ENCODE data around the gene ADRB2.
"Not testable (repeated sequence)": the region's sequence is repeated elsewhere in the genome, so short reads cannot be mapped to it uniquely, and the experiment has no call there.

Gene ADRB2

GRCh38 chr5:148792744-148793143 lies 33.7 kb upstream of the ADRB2 start:
- no peak overlapping the region for H3K9ac ChIP-seq (ENCODE audit: low read length in 2 of 2)
- H3K4me3 ChIP-seq (ENCODE audit: low read length in 2 of 2): no peak overlapping the region
- H3K36me3 ChIP-seq (ENCODE audit: control insufficient read depth in 2 of 2, insufficient read depth in 2 of 2, low read length in 2 of 2): no peaks in the 10 kb centered on the region
- H3K27ac ChIP-seq (ENCODE audit: low read length): no peak overlapping the region
- H3K27me3 ChIP-seq (ENCODE audit: control insufficient read depth in 1 of 2, insufficient read depth in 2 of 2, low read length in 2 of 2): peaks cover 0 to 2% of the 10 kb centered on the region in 2 donors
- H3K4me1 ChIP-seq (ENCODE audit: control insufficient read depth, insufficient read depth, low read length): no peaks in the 10 kb centered on the region
- no peaks in the 10 kb centered on the region for H3K9me3 ChIP-seq (ENCODE audit: control insufficient read depth in 2 of 2, low read length in 2 of 2)

GRCh38 chr5:148793261-148793660 lies 33.1 kb upstream of the ADRB2 start:
- H3K4me1 ChIP-seq (ENCODE audit: control insufficient read depth, insufficient read depth, low read length): no peaks in the 10 kb centered on the region
- no peaks in the 10 kb centered on the region for H3K9me3 ChIP-seq (ENCODE audit: control insufficient read depth in 2 of 2, low read length in 2 of 2)
- no peak overlapping the region for H3K27ac ChIP-seq (ENCODE audit: low read length)
- H3K27me3 ChIP-seq (ENCODE audit: control insufficient read depth in 1 of 2, insufficient read depth in 2 of 2, low read length in 2 of 2): peaks cover 0 to 2% of the 10 kb centered on the region in 2 donors
- no peak overlapping the region for H3K9ac ChIP-seq (ENCODE audit: low read length in 2 of 2)
- H3K4me3 ChIP-seq (ENCODE audit: low read length in 2 of 2): no peak overlapping the region
- no peaks in the 10 kb centered on the region for H3K36me3 ChIP-seq (ENCODE audit: control insufficient read depth in 2 of 2, insufficient read depth in 2 of 2, low read length in 2 of 2)

DNA sequence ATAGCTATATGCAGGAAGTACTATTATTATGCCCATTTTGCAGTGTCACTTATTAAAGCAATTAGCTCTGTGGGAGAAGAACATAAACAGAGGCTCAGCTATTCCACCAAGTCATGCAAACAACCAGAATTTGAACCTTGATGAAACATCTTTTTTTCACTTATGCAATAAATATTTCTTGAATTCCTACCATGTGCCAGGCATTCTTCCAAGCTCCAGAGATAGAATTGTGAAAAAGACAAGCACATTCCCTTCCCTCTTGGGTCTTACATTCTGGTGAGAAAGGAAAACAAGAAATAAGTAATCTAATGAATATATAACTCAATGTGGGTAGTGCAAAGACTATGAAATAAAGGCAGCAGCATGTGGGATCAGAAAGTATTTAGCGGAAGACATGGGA lies 32.1 kb upstream of the ADRB2 start:
- H3K27me3 ChIP-seq (ENCODE audit: control insufficient read depth in 1 of 2, insufficient read depth in 2 of 2, low read length in 2 of 2): peaks cover 0 to 2% of the 10 kb centered on the region in 2 donors
- no peaks in the 10 kb centered on the region for H3K9me3 ChIP-seq (ENCODE audit: control insufficient read depth in 2 of 2, low read length in 2 of 2)
- no peak overlapping the region for H3K4me3 ChIP-seq (ENCODE audit: low read length in 2 of 2)
- no peak overlapping the region for H3K9ac ChIP-seq (ENCODE audit: low read length in 2 of 2)
- no peak overlapping the region for H3K27ac ChIP-seq (ENCODE audit: low read length)
- no peaks in the 10 kb centered on the region for H3K36me3 ChIP-seq (ENCODE audit: control insufficient read depth in 2 of 2, insufficient read depth in 2 of 2, low read length in 2 of 2)
- no peaks in the 10 kb centered on the region for H3K4me1 ChIP-seq (ENCODE audit: control insufficient read depth, insufficient read depth, low read length)

- H3K27ac ChIP-seq (ENCODE audit: low read length): no peak overlapping the region
- H3K36me3 ChIP-seq (ENCODE audit: control insufficient read depth in 2 of 2, insufficient read depth in 2 of 2, low read length in 2 of 2): no peaks in the 10 kb centered on the region
- H3K4me1 ChIP-seq (ENCODE audit: control insufficient read depth, insufficient read depth, low read length): no peaks in the 10 kb centered on the region
- H3K4me3 ChIP-seq (ENCODE audit: low read length in 2 of 2): no peak overlapping the region
- H3K27me3 ChIP-seq (ENCODE audit: control insufficient read depth in 1 of 2, insufficient read depth in 2 of 2, low read length in 2 of 2): peaks cover 0 to 2% of the 10 kb centered on the region in 2 donors
- H3K9ac ChIP-seq (ENCODE audit: low read length in 2 of 2): no peak overlapping the region
- no peaks in the 10 kb centered on the region for H3K9me3 ChIP-seq (ENCODE audit: control insufficient read depth in 2 of 2, low read length in 2 of 2)
These were observed 31.5 kb upstream of the ADRB2 start for GRCh38 chr5:148794729-148795561.

- Histone ChIP-seq H3K27me3 (ENCODE audit: control insufficient read depth in 1 of 2, insufficient read depth in 2 of 2, low read length in 2 of 2) (peaks cover 0 to 2% of the 10 kb centered on the region in 2 donors), H3K9ac (ENCODE audit: low read length in 2 of 2) (no peak overlapping the region), H3K4me3 (ENCODE audit: low read length in 2 of 2) (no peak overlapping the region), H3K9me3 (ENCODE audit: control insufficient read depth in 2 of 2, low read length in 2 of 2) (no peaks in the 10 kb centered on the region), H3K4me1 (ENCODE audit: control insufficient read depth, insufficient read depth, low read length) (no peaks in the 10 kb centered on the region), H3K27ac (ENCODE audit: low read length) (no peak overlapping the region), H3K36me3 (ENCODE audit: control insufficient read depth in 2 of 2, insufficient read depth in 2 of 2, low read length in 2 of 2) (no peaks in the 10 kb centered on the region)
These were observed 29.5 kb upstream of the ADRB2 start for GRCh38 chr5:148796936-148797335.

GRCh38 chr5:148798786-148799185 lies 27.6 kb upstream of the ADRB2 start:
- Histone ChIP-seq H3K9me3 (ENCODE audit: control insufficient read depth in 2 of 2, low read length in 2 of 2) (no peaks in the 10 kb centered on the region), H3K9ac (ENCODE audit: low read length in 2 of 2) (no peak overlapping the region), H3K27ac (ENCODE audit: low read length) (no peak overlapping the region), H3K4me3 (ENCODE audit: low read length in 2 of 2) (no peak overlapping the region), H3K27me3 (ENCODE audit: control insufficient read depth in 1 of 2, insufficient read depth in 2 of 2, low read length in 2 of 2) (no peaks in the 10 kb centered on the region), H3K4me1 (ENCODE audit: control insufficient read depth, insufficient read depth, low read length) (no peaks in the 10 kb centered on the region), H3K36me3 (ENCODE audit: control insufficient read depth in 2 of 2, insufficient read depth in 2 of 2, low read length in 2 of 2) (no peaks in the 10 kb centered on the region)

DNA sequence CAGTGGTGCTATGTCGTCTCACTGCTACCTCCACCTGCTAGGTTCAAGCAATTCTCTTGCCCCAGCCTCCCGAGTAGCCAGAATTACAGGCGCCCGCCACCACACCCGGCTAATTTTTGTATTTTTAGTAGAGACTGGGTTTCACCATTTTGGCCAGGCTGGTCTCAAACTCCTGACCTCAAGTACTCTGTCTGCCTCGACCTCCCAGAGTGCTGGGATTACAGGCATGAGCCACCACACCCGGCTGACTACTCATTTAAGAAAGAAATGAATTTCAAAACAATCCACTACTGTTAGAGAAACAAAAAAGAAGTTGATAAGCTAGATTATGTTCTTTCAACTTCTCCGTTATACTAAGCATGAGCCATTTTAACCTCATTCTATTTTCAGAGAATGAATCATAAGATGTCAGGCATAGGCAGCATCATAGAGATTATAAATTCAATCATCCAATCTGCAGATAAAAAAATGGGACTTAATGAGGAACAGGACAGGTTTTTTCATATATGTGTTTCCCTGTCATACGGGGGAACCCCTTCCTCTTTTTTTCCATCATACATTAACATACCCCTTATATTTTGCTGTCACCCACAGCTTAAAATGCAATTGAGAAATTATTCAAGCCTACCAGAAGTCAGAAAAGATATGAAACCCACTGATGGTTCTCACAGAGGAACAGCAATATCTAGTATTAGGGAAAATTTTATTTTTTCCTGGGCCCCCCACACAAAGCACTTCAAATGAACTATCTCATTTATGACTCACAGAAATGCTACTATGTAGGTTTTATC lies 26.5 kb upstream of the ADRB2 start:
- Histone ChIP-seq H3K4me1 (ENCODE audit: control insufficient read depth, insufficient read depth, low read length) (no peaks in the 10 kb centered on the region), H3K9ac (ENCODE audit: low read length in 2 of 2) (no peak overlapping the region), H3K9me3 (ENCODE audit: control insufficient read depth in 2 of 2, low read length in 2 of 2) (no peaks in the 10 kb centered on the region), H3K4me3 (ENCODE audit: low read length in 2 of 2) (no peak overlapping the region), H3K27ac (ENCODE audit: low read length) (no peak overlapping the region), H3K36me3 (ENCODE audit: control insufficient read depth in 2 of 2, insufficient read depth in 2 of 2, low read length in 2 of 2) (no peaks in the 10 kb centered on the region), H3K27me3 (ENCODE audit: control insufficient read depth in 1 of 2, insufficient read depth in 2 of 2, low read length in 2 of 2) (no peaks in the 10 kb centered on the region)

DNA sequence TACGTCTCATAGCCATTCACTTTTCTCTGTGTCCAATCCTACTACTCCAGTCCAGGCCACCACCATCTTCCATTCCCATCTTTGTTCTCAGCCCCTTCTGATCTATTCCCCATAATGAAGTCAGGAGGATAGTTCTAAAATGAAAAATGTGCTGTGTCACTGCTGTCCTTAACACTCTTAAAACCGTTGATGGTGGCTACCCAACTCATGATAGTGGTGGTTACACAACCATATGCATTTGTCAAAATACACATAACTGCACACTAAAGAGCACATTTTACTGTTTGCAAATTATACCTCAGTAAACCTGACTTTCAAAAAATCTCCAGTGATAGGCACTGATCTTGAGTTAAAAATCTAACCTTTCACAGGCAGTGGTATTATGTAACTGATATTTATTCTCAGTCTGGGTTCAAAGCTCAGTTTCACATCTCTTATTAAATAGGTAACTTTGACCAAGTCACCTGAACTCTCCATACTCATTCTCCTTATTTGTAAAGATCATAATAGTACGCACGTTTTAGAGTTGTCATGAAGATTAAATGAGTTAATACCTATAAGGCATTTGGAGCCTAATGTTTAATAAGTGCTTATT lies 24.6 kb upstream of the ADRB2 start:
- Histone ChIP-seq H3K4me1 (ENCODE audit: control insufficient read depth, insufficient read depth, low read length) (peaks cover 5% of the 10 kb centered on the region), H3K9me3 (ENCODE audit: control insufficient read depth in 2 of 2, low read length in 2 of 2) (no peaks in the 10 kb centered on the region), H3K9ac (ENCODE audit: low read length in 2 of 2) (no peak overlapping the region), H3K4me3 (ENCODE audit: low read length in 2 of 2) (no peak overlapping the region), H3K36me3 (ENCODE audit: control insufficient read depth in 2 of 2, insufficient read depth in 2 of 2, low read length in 2 of 2) (no peaks in the 10 kb centered on the region), H3K27me3 (ENCODE audit: control insufficient read depth in 1 of 2, insufficient read depth in 2 of 2, low read length in 2 of 2) (no peaks in the 10 kb centered on the region), H3K27ac (ENCODE audit: low read length) (no peak overlapping the region)

- H3K27me3 ChIP-seq (ENCODE audit: control insufficient read depth in 1 of 2, insufficient read depth in 2 of 2, low read length in 2 of 2); H3K9me3 ChIP-seq (ENCODE audit: control insufficient read depth in 2 of 2, low read length in 2 of 2); H3K27ac ChIP-seq (ENCODE audit: low read length); H3K4me3 ChIP-seq (ENCODE audit: low read length in 2 of 2); H3K9ac ChIP-seq (ENCODE audit: low read length in 2 of 2); H3K4me1 ChIP-seq (ENCODE audit: control insufficient read depth, insufficient read depth, low read length); H3K36me3 ChIP-seq (ENCODE audit: control insufficient read depth in 2 of 2, insufficient read depth in 2 of 2, low read length in 2 of 2): not testable (repeated sequence)
These were observed 23.0 kb upstream of the ADRB2 start for GRCh38 chr5:148803451-148803850.

DNA sequence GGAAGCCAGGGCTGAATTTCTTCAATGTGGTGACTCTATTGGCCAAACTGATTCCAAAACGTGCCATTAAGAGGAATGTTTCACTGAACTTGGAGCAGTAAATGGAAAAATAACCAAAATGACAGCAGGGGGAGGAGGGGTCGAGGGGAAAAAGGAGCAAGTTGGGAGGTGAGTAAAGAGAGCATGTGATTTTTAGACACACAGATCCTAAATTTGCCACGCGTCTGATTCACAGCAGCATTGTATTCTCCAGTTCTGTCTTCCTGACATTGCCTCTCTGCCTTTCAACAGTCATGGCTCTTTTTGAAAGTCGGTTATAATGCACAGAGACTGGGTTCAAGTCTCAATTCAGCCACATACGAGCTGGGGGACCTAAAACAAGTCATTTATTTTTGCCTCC lies 22.0 kb upstream of the ADRB2 start:
- no peaks in the 10 kb centered on the region for H3K36me3 ChIP-seq (ENCODE audit: control insufficient read depth in 2 of 2, insufficient read depth in 2 of 2, low read length in 2 of 2)
- H3K9me3 ChIP-seq (ENCODE audit: control insufficient read depth in 2 of 2, low read length in 2 of 2): no peaks in the 10 kb centered on the region
- H3K27ac ChIP-seq (ENCODE audit: low read length): no peak overlapping the region
- peaks cover 5% of the 10 kb centered on the region for H3K4me1 ChIP-seq (ENCODE audit: control insufficient read depth, insufficient read depth, low read length)
- H3K4me3 ChIP-seq (ENCODE audit: low read length in 2 of 2): no peak overlapping the region
- no peak overlapping the region for H3K9ac ChIP-seq (ENCODE audit: low read length in 2 of 2)
- no peaks in the 10 kb centered on the region for H3K27me3 ChIP-seq (ENCODE audit: control insufficient read depth in 1 of 2, insufficient read depth in 2 of 2, low read length in 2 of 2)
